Measurements from ENCODE around the gene XXYLT1. TPM values are rescaled to one million over a fixed set of nuclear protein-coding genes. Genes with fewer than 3 reads are reported as not detected.
A peak's percentile ranks its signal among the peaks of the same experiment; 100 is the strongest.

Gene XXYLT1
- total RNA-seq, 4 donors from 2014 or later: 9.8 to 14.6 (median 13.9) TPM

- no peaks in the 10 kb centered on the region for H3K36me3 ChIP-seq
- DNase-seq: no peak
- H3K27me3 ChIP-seq: no peaks in the 10 kb centered on the region
- no peak overlapping the region for H3K4me3 ChIP-seq (replicated peaks in 1 of 3)
- H3K9me3 ChIP-seq: no peaks in the 10 kb centered on the region
- no peak for TF ChIP-seq POLR2A (IDR thresholded peaks at IDR 0.05)
- TF ChIP-seq, protein P1, sequence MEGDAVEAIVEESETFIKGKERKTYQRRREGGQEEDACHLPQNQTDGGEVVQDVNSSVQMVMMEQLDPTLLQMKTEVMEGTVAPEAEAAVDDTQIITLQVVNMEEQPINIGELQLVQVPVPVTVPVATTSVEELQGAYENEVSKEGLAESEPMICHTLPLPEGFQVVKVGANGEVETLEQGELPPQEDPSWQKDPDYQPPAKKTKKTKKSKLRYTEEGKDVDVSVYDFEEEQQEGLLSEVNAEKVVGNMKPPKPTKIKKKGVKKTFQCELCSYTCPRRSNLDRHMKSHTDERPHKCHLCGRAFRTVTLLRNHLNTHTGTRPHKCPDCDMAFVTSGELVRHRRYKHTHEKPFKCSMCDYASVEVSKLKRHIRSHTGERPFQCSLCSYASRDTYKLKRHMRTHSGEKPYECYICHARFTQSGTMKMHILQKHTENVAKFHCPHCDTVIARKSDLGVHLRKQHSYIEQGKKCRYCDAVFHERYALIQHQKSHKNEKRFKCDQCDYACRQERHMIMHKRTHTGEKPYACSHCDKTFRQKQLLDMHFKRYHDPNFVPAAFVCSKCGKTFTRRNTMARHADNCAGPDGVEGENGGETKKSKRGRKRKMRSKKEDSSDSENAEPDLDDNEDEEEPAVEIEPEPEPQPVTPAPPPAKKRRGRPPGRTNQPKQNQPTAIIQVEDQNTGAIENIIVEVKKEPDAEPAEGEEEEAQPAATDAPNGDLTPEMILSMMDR (IDR thresholded peaks at IDR 0.05): no peak
- 81 to 85% methylated on average over 5 of the region's 5 CpGs for WGBS, 2 donors
- intact Hi-C loops (cut with DNase I): no loop called here
- no peak overlapping the region for H3K27ac ChIP-seq
- peaks cover 3 to 7% of the 10 kb centered on the region in 2 donors for H3K4me1 ChIP-seq
Observed at GRCh38 chr3:195143221-195143620, 127.7 kb downstream of the XXYLT1 start.

DNA sequence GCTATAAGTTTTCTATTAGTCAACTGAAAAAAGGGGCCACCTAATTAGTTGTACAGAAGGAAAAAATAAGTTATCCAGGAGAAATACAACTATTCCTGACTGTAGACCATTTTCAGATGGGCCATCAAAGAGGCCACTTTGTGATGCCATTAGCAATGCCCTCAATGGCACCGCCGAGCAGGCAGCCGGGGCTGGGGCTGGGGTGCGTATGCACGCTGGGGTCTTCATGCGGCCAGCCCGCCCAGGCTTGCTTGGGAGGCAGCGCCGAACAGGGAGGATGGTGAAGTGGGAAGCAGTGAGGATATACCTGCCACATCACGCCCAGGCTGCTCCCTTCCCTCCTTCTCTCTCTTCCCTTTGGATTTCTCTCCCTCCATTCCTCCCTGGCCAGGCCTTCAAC is 128.4 kb downstream of the XXYLT1 start:
- Histone ChIP-seq H3K4me3 (replicated peaks in 1 of 3) (no peak overlapping the region), H3K4me1 (peaks cover 3 to 7% of the 10 kb centered on the region in 2 donors), H3K9me3 (no peaks in the 10 kb centered on the region), H3K27me3 (no peaks in the 10 kb centered on the region), H3K36me3 (no peaks in the 10 kb centered on the region), H3K27ac (no peak overlapping the region)
- TF ChIP-seq POLR2A (IDR thresholded peaks at IDR 0.05): no peak
- TF ChIP-seq, protein P1 (IDR thresholded peaks at IDR 0.05): no peak
- intact Hi-C loops (cut with DNase I): no loop called here
- no peak for DNase-seq
- 96 to 98% methylated on average over 10 of the region's 10 CpGs for WGBS, 2 donors

GRCh38 chr3:195140816-195141793 is 129.9 kb downstream of the XXYLT1 start:
- peaks cover 3 to 7% of the 10 kb centered on the region in 2 donors for H3K4me1 ChIP-seq
- WGBS, 2 donors: 55 to 57% methylated on average over 12 of the region's 12 CpGs
- no peaks in the 10 kb centered on the region for H3K9me3 ChIP-seq
- no peak overlapping the region for H3K4me3 ChIP-seq (replicated peaks in 1 of 3)
- intact Hi-C loops (cut with DNase I): no loop called here
- peak; percentile 81 to 84 for DNase-seq
- TF ChIP-seq POLR2A (IDR thresholded peaks at IDR 0.05): no peak
- TF ChIP-seq, protein P1 (IDR thresholded peaks at IDR 0.05): no peak
- H3K36me3 ChIP-seq: no peaks in the 10 kb centered on the region
- H3K27me3 ChIP-seq: no peaks in the 10 kb centered on the region
- H3K27ac ChIP-seq: peak overlapping the region in 2 of 3 donors; percentile 3 to 17

DNA sequence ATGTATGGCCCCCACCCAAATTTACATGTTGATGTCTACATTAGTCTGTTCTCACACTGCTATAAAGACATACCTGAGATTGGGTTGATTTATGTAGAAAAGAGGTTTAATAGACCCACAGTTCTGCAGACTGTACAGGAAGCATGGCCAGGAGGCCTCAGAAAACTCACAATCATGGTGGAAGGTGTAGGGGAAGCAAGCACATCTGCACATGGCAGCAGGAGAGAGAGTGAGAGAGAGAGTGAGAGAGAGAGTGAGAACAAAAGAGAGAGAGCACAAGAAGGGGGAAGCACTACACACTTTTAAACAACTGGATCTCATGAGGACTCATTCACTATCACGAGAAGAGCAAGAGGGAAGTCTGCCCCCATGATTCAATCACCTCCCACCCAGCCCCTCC is 130.5 kb downstream of the XXYLT1 start:
- 100% methylated on average over 1 of the region's 1 CpG for WGBS, 2 donors
- TF ChIP-seq, protein P1 (IDR thresholded peaks at IDR 0.05): no peak
- no peak for TF ChIP-seq POLR2A (IDR thresholded peaks at IDR 0.05)
- no peaks in the 10 kb centered on the region for H3K9me3 ChIP-seq
- H3K36me3 ChIP-seq: no peaks in the 10 kb centered on the region
- no peak overlapping the region for H3K27ac ChIP-seq
- intact Hi-C loops (cut with DNase I): no loop called here
- peaks cover 3 to 7% of the 10 kb centered on the region in 2 donors for H3K4me1 ChIP-seq
- DNase-seq: no peak
- no peaks in the 10 kb centered on the region for H3K27me3 ChIP-seq
- H3K4me3 ChIP-seq (replicated peaks in 1 of 3): no peak overlapping the region

DNA sequence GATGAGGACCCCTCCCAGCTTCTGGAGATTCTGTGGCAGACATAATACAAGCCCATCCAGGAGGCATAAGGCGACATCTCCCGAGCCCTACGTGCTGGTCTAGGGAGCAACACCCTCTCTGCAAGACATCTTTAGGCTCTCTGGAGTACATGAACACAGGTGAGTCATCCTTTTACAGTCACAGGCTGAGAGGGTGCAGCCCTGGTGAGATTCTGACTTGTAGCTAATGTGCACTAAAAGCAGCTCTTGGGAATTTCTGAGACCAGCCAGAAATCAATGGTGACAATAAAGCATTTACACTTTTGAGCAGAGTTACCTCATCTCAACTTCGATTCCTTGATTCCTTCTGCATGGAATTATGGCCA is 131.1 kb downstream of the XXYLT1 start:
- H3K9me3 ChIP-seq: no peaks in the 10 kb centered on the region
- intact Hi-C loops (cut with DNase I): loop anchor here (10.0 kb wide), 1 partner anchor 105 kb away; no protein-coding TSS in a partner anchor
- H3K4me1 ChIP-seq: peaks cover 3 to 7% of the 10 kb centered on the region in 2 donors
- 82 to 95% methylated on average over 2 to 4 of the region's 4 CpGs for WGBS, 2 donors
- H3K27ac ChIP-seq: no peak overlapping the region
- H3K27me3 ChIP-seq: no peaks in the 10 kb centered on the region
- TF ChIP-seq, protein P1 (IDR thresholded peaks at IDR 0.05): no peak
- TF ChIP-seq POLR2A (IDR thresholded peaks at IDR 0.05): no peak
- no peak overlapping the region for H3K4me3 ChIP-seq (replicated peaks in 1 of 3)
- no peak for DNase-seq
- H3K36me3 ChIP-seq: no peaks in the 10 kb centered on the region
